Caco-2 (cell line): ENCODE data around the gene LMOD3. TPM values are rescaled to one million over a fixed set of nuclear protein-coding genes. Genes with fewer than 3 reads are reported as not detected.
A peak's percentile ranks its signal among the peaks of the same experiment; 100 is the strongest.

Experiments
- BruUV-seq: library from RNA; stranded (reverse); fragments of 400-500 nt; replicated peaks from 2 replicates; lab custom pipeline; 2021; lab: Mats Ljungman, UMichigan
- CTCF ChIA-PET: fragments of 300-600 bp; sonication (Branson Sonifier 250); formaldehyde crosslinking; loops from one replicate; lab custom pipeline; 2022; ENCODE audit warnings: antibody characterized with exemption; lab: Charles Lee
- POLR2A ChIA-PET: fragments of 300-600 bp; sonication (Branson Sonifier 250); formaldehyde crosslinking; loops from one replicate; lab custom pipeline; 2022; ENCODE audit warnings: antibody characterized with exemption; lab: Charles Lee
- DNase-seq, 2 experiments: peaks; one replicate each; pipeline versions ENCODE4 v3.0.0 to v3.0.0-alpha.2; 2020 to 2022
- H3K27me3 ChIP-seq: replicated peaks from 2 replicates; pipeline ENCODE4 v1.6.0; 2011; ENCODE audit warnings: low read length; ENCODE audit not compliant: control insufficient read depth, insufficient read depth
- H3K36me3 ChIP-seq: 2 replicates; pipeline ENCODE4 v1.5.1; 2011; ENCODE audit warnings: low read length; ENCODE audit not compliant: control insufficient read depth, insufficient read depth
- H3K4me1 ChIP-seq: fragments of 250-450 bp; sonication (Bioruptor Pico); 2 replicates; pipeline ENCODE4 v1.5.1; 2020; ENCODE audit warnings: mild to moderate bottlenecking
- H3K4me3 ChIP-seq: 2 replicates; pipeline ENCODE4 v1.5.1; 2011; ENCODE audit warnings: low read depth, mild to moderate bottlenecking, control low read depth, low read length
- H3K9me3 ChIP-seq: fragments of 250-450 bp; sonication (Bioruptor Pico); 2 replicates; pipeline ENCODE4 v1.5.1; 2020; ENCODE audit warnings: mild to moderate bottlenecking, moderate library complexity
- H3K27ac Mint-ChIP-seq: one replicate; pipeline ENCODE4 v1.8.0; 2022; ENCODE audit warnings: mixed read lengths; ENCODE audit not compliant: unreplicated experiment
- H3K27me3 Mint-ChIP-seq: one replicate; pipeline ENCODE4 v1.8.0; 2022; ENCODE audit warnings: mixed read lengths; ENCODE audit not compliant: insufficient read depth, unreplicated experiment
- H3K36me3 Mint-ChIP-seq: one replicate; pipeline ENCODE4 v1.8.0; 2022; ENCODE audit warnings: mild to moderate bottlenecking, mixed read lengths; ENCODE audit not compliant: insufficient read depth, unreplicated experiment
- H3K4me1 Mint-ChIP-seq: one replicate; pipeline ENCODE4 v1.8.0; 2022; ENCODE audit warnings: low read depth, mixed read lengths; ENCODE audit not compliant: unreplicated experiment
- H3K4me3 Mint-ChIP-seq: one replicate; pipeline ENCODE4 v1.8.0; 2022; ENCODE audit warnings: mild to moderate bottlenecking, moderate library complexity, mixed read lengths; ENCODE audit not compliant: unreplicated experiment
- H3K9me3 Mint-ChIP-seq: one replicate; pipeline ENCODE4 v1.8.0; 2022; ENCODE audit warnings: mixed read lengths; ENCODE audit not compliant: unreplicated experiment
- CTCF ChIP-seq, 2 experiments: fragments of 200-600 bp in 1 of 2; IDR thresholded peaks; 1 replicate in 1 of 2; 2 replicates in 1 of 2; pipeline versions ENCODE4 v1.5.1 to v1.8.0; 2011 to 2022; ENCODE audit warnings: antibody characterized with exemption in 1 of 2, control low read depth in 1 of 2, inconsistent platforms in 1 of 2, low read depth in 1 of 2, low read length in 1 of 2, mild to moderate bottlenecking in 1 of 2, moderate library complexity in 1 of 2; ENCODE audit not compliant: insufficient read depth in 1 of 2, severe bottlenecking in 1 of 2, unreplicated experiment in 1 of 2
- intact Hi-C: fragments of 100-400 bp; cut with micrococcal nuclease; formaldehyde crosslinking; loops from one replicate; pipeline ENCODE4 v1.10.0; 2022; ENCODE audit not compliant: unreplicated experiment
- total RNA-seq: library from RNA; stranded (reverse); gene quantifications from 2 replicates; pipeline ENCODE4 v1.2.3, GENCODE V29; 2022

LMOD3 gene
- total RNA-seq, 1 experiment from 2014 or later = not detected

GRCh38 chr3:69082361-69082760, 40.0 kb downstream of the LMOD3 start:
- Mint-ChIP-seq H3K36me3 (no peaks in the 10 kb centered on the region), H3K4me1 (peaks cover 24% of the 10 kb centered on the region), H3K27me3 (no peaks in the 10 kb centered on the region), H3K27ac (no peak overlapping the region), H3K4me3 (no peak overlapping the region), H3K9me3 (no peaks in the 10 kb centered on the region)
- Histone ChIP-seq H3K9me3 (no peaks in the 10 kb centered on the region), H3K4me1 (peaks cover 5% of the 10 kb centered on the region; the same call in 1 of the 2 replicates), H3K27me3 (no peaks in the 10 kb centered on the region), H3K4me3 (no peak overlapping the region), H3K36me3 (no peaks in the 10 kb centered on the region)
- DNase-seq = no peak
- TF ChIP-seq CTCF (IDR thresholded peaks at IDR 0.05; ENCODE audit: insufficient read depth in 1 of 2, low read depth in 1 of 2, low read length in 1 of 2, severe bottlenecking in 1 of 2, unreplicated experiment in 1 of 2) = no peak
- intact Hi-C loops = no loop called here
- ChIA-PET CTCF (no interaction called here), POLR2A (no interaction called here)
- no TSS peak for BruUV-seq

GRCh38 chr3:69081583-69082262, 40.7 kb downstream of the LMOD3 start:
- H3K27me3 ChIP-seq = no peaks in the 10 kb centered on the region
- no peak for TF ChIP-seq CTCF (IDR thresholded peaks at IDR 0.05; ENCODE audit: insufficient read depth in 1 of 2, low read depth in 1 of 2, low read length in 1 of 2, severe bottlenecking in 1 of 2, unreplicated experiment in 1 of 2)
- Mint-ChIP-seq H3K4me1 (peaks cover 24% of the 10 kb centered on the region), H3K9me3 (no peaks in the 10 kb centered on the region), H3K27me3 (no peaks in the 10 kb centered on the region), H3K27ac (no peak overlapping the region), H3K36me3 (peaks cover 2% of the 10 kb centered on the region), H3K4me3 (no peak overlapping the region)
- intact Hi-C loops = loop anchor here (2.0 kb wide), 2 partner anchors 29 to 69 kb away; partner anchors contain the start of genes EOGT and TMF1
- H3K4me1 ChIP-seq = peaks cover 5% of the 10 kb centered on the region; the same call in 1 of the 2 replicates
- no peaks in the 10 kb centered on the region for H3K9me3 ChIP-seq
- ChIA-PET POLR2A (no interaction called here), CTCF (no interaction called here)
- no peaks in the 10 kb centered on the region for H3K36me3 ChIP-seq
- BruUV-seq = no TSS peak
- no peak overlapping the region for H3K4me3 ChIP-seq
- no peak for DNase-seq

GRCh38 chr3:69080233-69080920, 42.0 kb downstream of the LMOD3 start, which contains the start of gene UBA3:
Gene UBA3, minus strand, starts transcription at chr3:69080365. Its CDS starts 12 bp downstream, at chr3:69080353.
- Mint-ChIP-seq H3K36me3 (peaks cover 5% of the 10 kb centered on the region), H3K27me3 (no peaks in the 10 kb centered on the region), H3K9me3 (no peaks in the 10 kb centered on the region), H3K4me3 (peak within 1 kb of the TSS; percentile 75), H3K4me1 (peaks cover 18% of the 10 kb centered on the region), H3K27ac (peak within 1 kb of the TSS; percentile 75)
- POLR2A ChIA-PET = no interaction called here
- intact Hi-C loops = loop anchor here (2.0 kb wide), 2 partner anchors 28 to 68 kb away; partner anchors contain the start of genes EOGT and TMF1
- H3K27me3 ChIP-seq = no peaks in the 10 kb centered on the region
- peaks cover 5% of the 10 kb centered on the region; the same call in 1 of the 2 replicates for H3K4me1 ChIP-seq
- no peaks in the 10 kb centered on the region for H3K9me3 ChIP-seq
- H3K36me3 ChIP-seq = no peaks in the 10 kb centered on the region
- BruUV-seq = no TSS peak
- TF ChIP-seq CTCF (IDR thresholded peaks at IDR 0.05; ENCODE audit: insufficient read depth in 1 of 2, low read depth in 1 of 2, low read length in 1 of 2, severe bottlenecking in 1 of 2, unreplicated experiment in 1 of 2) = no peak
- peak within 1 kb of the TSS; percentile 75 for H3K4me3 ChIP-seq
- DNase-seq = peak; percentile 88 to 90
- CTCF ChIA-PET = interaction anchor here (0.6 kb wide), 1 partner anchor 732 kb away, joined by 3 read pairs; no protein-coding TSS in a partner anchor
